HEK293 (cell line): ENCODE measurements around the gene PLIN4.

ENCODE experiments used
- OSR2 ChIP-seq: fragments of 450-650 bp; formaldehyde crosslinking; IDR thresholded peaks from 2 replicates; pipeline ENCODE4 v1.5.1; 2016; ENCODE audit warnings: missing biosample characterization, missing genetic modification characterization
- ZFP37 ChIP-seq: fragments of 450-650 bp; formaldehyde crosslinking; IDR thresholded peaks from 2 replicates; pipeline ENCODE4 v1.5.1; 2016; ENCODE audit warnings: missing biosample characterization, missing genetic modification characterization
- TF ChIP-seq, protein P1 (sequence below): fragments of 450-650 bp; formaldehyde crosslinking; IDR thresholded peaks from 2 replicates; pipeline ENCODE4 v1.5.1; 2016; ENCODE audit warnings: missing biosample characterization, missing genetic modification characterization
- TF ChIP-seq, protein P2 (sequence below): fragments of 450-650 bp; IDR thresholded peaks from 2 replicates; pipeline ENCODE4 v1.5.1; 2018; ENCODE audit warnings: missing biosample characterization, mild to moderate bottlenecking, missing genetic modification characterization

DNA sequence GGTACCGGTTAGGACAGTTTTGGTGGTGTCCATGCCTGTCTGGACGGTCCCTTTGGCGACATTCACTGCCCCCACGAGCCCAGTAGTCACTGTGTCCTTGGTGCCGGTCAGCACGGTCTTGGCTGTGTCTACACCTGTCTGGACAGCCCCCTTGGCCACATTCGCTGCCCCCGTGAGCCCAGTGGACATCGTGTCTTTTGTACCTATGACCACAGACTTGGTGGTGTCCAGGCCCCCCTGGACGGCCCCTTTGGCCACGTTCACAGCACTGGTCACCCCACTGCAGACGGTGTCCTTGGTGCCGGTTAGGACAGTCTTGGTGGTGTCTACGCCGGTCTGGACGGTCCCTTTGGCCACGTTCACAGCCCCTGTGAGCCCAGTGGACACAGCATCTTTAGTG is 6.2 kb downstream of the PLIN4 start:
- TF ChIP-seq, protein P1, sequence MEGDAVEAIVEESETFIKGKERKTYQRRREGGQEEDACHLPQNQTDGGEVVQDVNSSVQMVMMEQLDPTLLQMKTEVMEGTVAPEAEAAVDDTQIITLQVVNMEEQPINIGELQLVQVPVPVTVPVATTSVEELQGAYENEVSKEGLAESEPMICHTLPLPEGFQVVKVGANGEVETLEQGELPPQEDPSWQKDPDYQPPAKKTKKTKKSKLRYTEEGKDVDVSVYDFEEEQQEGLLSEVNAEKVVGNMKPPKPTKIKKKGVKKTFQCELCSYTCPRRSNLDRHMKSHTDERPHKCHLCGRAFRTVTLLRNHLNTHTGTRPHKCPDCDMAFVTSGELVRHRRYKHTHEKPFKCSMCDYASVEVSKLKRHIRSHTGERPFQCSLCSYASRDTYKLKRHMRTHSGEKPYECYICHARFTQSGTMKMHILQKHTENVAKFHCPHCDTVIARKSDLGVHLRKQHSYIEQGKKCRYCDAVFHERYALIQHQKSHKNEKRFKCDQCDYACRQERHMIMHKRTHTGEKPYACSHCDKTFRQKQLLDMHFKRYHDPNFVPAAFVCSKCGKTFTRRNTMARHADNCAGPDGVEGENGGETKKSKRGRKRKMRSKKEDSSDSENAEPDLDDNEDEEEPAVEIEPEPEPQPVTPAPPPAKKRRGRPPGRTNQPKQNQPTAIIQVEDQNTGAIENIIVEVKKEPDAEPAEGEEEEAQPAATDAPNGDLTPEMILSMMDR, result no peak
- TF ChIP-seq, protein P2, sequence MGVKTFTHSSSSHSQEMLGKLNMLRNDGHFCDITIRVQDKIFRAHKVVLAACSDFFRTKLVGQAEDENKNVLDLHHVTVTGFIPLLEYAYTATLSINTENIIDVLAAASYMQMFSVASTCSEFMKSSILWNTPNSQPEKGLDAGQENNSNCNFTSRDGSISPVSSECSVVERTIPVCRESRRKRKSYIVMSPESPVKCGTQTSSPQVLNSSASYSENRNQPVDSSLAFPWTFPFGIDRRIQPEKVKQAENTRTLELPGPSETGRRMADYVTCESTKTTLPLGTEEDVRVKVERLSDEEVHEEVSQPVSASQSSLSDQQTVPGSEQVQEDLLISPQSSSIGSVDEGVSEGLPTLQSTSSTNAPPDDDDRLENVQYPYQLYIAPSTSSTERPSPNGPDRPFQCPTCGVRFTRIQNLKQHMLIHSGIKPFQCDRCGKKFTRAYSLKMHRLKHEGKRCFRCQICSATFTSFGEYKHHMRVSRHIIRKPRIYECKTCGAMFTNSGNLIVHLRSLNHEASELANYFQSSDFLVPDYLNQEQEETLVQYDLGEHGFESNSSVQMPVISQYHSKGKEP (tag by site-specific recombination), result no peak
- TF ChIP-seq OSR2 (tag by site-specific recombination), result no peak
- no peak for TF ChIP-seq ZFP37
